ENCODE results near the gene MYL10.
A peak's percentile ranks its signal among the peaks of the same experiment; 100 is the strongest.

The MYL10 gene

DNA sequence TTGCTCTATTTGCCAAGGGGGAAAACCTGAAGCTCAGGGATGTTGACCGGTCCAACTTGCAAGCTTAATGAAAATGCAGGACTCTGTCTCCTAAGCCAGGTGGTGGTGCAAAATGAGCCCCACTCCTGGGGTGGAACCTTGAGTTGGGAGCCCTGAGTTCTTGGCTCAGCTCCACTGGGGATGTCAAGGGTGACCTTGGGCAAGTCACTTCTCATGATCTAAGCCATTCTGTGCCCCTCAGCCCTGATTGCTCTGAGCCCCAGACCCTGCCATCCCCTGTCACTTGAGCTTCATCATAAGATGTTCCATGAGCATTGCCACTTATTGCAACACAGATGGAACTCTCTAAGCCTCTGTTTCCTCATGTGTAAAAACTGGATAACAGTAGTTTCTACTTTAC, 33.9 kb downstream of the MYL10 start:
- DNase-seq = no peak

DNA sequence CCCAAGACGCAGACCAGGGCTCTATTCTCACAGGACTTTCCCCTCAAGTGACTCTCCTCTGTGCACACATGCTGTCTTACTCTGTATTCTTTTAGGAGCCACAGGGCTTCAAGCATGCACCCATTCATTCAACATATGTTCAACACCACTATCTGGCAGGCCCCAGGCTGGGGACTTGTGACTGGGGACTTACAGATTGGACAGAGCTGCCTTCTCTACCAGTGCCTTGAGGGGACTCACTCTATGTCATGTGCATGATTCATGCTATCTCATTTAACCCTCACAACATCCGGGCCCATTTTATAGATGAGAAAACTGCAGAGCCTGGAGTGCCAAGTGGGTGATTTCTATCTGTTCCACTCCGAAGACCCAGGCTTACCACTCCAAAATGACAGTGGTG, 34.3 kb downstream of the MYL10 start:
- no peak for DNase-seq

- DNase-seq = no peak
Observed at GRCh38 chr7:101593556-101593955, 35.5 kb downstream of the MYL10 start.

GRCh38 chr7:101591504-101591903, 37.6 kb downstream of the MYL10 start:
- DNase-seq = no peak

GRCh38 chr7:101590663-101591435, 38.2 kb downstream of the MYL10 start:
- no peak for DNase-seq

DNA sequence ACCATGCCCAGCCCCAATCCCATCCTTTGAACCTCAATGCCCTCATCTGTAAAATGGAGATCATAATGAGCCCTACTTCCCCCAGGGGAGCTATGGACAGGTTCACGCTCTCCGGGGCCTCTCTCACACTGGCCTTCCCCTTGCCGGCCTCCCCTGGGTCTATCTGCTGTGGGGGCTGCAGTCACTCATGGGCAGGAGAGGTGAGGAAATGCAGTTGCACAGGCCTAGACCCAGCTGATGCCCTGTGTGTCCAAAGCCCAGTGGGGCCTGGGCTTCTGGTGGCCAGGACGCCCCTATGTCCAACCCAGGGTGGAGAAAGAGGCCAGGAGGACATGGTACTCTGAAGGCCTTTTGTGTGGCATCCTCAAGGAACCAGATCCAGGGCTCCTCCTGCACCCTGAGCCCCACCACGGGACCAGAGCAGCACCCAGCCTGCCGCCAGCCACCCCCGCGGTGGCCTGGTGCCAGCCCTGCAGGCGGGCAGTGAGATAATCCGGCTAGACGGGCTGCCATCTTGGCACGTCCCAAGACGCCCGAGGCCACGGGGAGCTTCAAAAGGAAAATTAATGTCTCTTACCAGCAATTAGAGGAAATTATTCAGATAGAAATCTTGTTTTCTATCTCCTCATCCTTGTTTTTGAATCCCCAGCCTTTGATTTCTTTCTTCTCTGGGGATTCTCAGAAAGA, 39.0 kb downstream of the MYL10 start:
- DNase-seq = no peak

- DNase-seq = no peak
Observed at GRCh38 chr7:101589052-101589451, 40.0 kb downstream of the MYL10 start.

DNA sequence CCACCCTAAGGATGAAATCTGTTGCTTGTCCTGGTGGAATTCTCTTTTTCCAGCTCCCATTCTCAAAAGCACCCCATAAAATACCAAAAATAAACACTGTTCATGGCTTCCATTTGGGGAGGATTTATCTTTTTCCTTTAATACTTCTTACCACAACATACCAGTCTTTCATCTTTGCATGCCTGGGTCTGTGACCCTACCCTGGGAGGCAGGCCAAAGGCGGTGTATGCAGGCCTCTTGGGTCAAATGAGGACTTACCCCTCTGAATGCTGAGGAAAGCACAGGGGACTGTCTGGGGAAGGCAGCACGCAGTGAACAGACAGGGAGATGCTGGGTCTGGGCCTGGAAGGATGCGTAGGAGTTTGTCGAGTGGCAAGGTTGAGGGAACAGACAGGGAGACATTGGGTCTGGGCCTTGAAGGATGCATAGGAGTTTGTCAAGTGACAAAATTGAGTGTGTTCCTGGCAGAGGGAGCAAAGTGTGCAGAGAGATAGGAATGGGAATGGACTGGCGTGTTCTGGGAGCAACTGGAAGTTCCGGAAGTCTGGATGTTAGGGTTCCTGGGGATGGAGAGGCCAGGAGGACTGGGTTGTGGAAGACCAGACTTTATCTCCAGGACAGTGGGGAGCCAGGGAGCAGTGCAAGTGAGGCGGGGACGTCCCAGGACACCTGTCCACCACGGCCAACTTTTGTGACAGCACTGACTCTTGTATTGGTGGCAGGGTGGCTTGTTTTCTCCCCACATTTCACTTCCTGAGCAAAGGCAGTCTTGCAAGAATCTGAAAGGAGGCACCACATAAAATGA, 40.8 kb downstream of the MYL10 start:
- DNase-seq = no peak

- no peak for DNase-seq
Observed at GRCh38 chr7:101586906-101587677, 42.0 kb downstream of the MYL10 start.

DNA sequence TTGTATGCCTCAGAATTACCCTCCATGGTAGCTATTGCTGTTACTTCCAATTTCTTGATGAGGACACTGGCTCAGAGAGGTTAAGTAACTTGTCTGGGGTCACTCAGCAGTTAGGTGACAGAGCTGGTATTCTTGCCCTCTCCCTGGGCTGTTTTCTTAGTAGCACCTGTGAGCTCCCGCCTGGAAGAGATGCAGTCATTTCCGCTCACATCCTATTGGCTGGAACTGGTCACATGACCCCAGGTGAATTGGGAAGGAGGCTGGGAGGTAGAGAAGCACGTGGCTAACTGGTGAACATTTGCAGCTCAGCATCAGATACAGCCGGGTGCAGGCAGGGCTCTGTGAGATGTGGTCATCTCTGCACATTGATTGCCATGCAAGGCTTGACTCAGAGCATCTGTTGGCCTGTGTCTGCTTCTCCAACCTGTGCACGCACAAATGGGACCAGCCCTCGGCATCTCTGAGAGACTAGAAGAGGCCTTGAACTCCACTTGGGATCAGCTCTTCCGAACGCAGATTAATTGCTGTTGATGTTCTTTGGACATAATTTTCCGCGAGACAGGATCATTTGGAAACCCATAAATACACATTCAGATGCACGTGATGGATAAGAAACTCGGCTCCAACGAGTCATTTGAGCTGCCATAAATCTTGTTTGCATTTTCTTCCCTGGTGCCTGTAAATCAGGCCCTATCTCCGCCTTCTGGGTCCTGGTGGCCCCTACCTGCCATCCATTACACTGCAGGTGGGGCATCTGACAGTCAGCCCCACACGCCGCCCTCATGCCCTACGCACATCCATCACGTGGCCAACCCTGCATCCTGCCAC, 42.8 kb downstream of the MYL10 start:
- DNase-seq = no peak

GRCh38 chr7:101582971-101583370, 46.1 kb downstream of the MYL10 start:
- no peak for DNase-seq

- DNase-seq = no peak
Observed at GRCh38 chr7:101581891-101582290, 47.2 kb downstream of the MYL10 start.

DNA sequence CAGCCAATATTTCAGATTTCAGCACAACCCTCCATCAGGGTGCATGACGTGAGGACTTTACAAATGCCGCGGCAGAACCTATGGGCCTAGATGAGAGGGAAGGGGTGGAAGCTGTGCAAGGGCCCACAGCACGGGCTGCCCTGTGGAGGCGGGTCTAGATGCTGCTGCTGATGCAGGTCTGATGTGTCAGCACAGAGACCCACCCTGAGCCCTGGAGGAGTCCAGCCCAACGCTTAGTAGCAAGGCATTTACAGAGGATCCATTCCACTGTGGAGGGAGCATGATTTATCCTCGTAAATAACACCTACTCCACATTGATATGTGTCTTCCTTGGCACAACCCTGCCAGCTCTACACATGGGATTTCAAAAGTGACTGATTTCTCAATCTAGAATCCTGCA, 48.5 kb downstream of the MYL10 start:
- DNase-seq = no peak

GRCh38 chr7:101578552-101578951, 50.5 kb downstream of the MYL10 start:
- no peak for DNase-seq

- DNase-seq = no peak
Observed at GRCh38 chr7:101576998-101577397, 52.1 kb downstream of the MYL10 start.

DNA sequence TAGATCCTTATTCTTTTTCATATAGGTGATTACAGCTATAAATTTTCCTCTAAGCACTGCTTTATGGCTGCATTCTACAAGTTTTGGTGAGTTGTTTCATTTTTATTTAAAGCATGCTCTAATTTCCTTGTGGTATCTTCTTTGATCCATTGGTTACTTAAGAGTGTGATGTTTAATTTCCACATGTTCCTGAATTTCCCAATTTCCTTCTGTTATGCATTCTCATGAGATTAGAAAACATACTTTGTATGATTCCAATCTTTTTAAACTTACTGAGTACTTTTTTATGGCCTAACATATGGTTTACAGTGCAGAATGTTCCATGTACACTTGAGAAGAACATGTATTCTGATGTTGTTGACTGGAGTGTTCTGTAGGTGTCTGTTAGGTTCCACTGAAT, 53.4 kb downstream of the MYL10 start:
- peak; percentile 16 to 59 for DNase-seq

DNA sequence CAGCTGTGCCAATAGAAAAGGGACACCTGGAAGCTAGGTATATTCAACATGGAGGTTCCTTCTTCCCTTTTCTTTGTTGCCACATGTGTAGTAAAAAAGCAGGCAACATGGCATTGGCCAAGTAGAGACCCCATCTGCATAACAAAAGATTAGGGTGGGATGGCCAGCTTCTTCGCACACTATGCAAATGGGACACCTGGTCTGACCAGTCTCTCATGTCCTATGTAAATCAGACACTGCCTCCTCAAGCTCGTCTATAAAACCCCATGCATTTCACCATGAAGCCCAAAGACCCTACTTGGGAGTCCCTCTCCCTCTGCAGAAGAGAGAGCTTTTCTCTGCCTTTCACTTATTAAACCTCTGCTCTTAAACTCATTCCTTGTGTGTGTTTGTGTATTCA, 53.9 kb downstream of the MYL10 start:
- DNase-seq = no peak

- no peak for DNase-seq
Observed at GRCh38 chr7:101572156-101572555, 56.9 kb downstream of the MYL10 start.

DNA sequence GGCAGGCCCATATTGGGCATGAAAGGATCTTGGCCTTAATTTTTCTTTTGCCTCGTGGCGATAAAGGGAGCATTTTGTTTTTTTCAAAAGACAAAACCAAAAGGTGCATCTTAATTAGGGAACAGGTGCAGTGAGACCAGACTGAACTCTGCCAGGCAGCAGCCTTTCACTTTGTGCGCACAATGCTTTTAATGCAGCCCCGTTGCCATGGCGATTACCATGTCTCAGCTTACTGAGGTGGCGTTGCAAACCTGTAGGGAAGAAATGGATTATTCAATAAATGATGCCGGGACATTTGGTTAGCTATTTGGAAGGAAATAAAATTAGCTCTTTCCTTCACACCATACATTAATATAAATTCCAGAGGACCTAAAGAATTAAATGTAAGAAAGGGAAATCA, 61.9 kb downstream of the MYL10 start:
- DNase-seq = no peak

GRCh38 chr7:101565601-101566209, 63.4 kb downstream of the MYL10 start:
- DNase-seq = no peak

GRCh38 chr7:101564778-101565211, 64.3 kb downstream of the MYL10 start:
- peak; percentile 15 to 17 for DNase-seq

Measured in inflammatory macrophage treated with lipopolysaccharide for 1 hour (primary cell).